ELF-1 (cell line): Measurements from ENCODE around the gene IL2RA.

ENCODE experiments used
- DNase-seq: peaks from one replicate; pipeline ENCODE4 v3.0.0-alpha.2; 2016; ENCODE audit warnings: low read depth, low spot score

The IL2RA gene

GRCh38 chr10:6040205-6040604, 22.0 kb downstream of the IL2RA start:
- no peak for DNase-seq

GRCh38 chr10:6039711-6040110, 22.5 kb downstream of the IL2RA start:
- no peak for DNase-seq

GRCh38 chr10:6038071-6038631, 24.0 kb downstream of the IL2RA start:
- DNase-seq: no peak

GRCh38 chr10:6037422-6037821, 24.7 kb downstream of the IL2RA start:
- DNase-seq: no peak

DNA sequence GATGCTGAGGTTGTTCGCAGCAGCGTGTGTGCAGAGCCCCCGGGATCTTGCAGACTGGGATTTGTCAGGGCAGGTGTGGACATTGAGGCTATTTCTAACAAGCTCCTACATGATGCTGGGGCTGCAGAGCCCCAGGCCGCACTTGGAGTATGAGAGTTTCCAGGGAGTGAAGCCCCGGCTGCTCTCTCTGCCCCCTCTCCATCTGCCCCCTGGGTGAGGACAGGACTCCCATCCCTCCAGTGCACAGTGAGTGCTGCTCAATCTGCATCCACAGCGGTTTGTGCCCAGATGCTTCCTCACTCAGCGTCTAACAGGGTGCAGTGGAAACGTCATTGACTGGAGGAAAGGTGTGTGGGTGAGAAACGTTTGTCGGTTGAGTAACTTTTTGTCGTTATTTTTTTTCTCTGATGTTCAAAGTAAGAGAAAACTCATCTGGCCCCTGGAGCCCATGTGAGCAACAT, 25.3 kb downstream of the IL2RA start:
- DNase-seq: no peak

- no peak for DNase-seq
Observed at GRCh38 chr10:6035931-6036575, 26.1 kb downstream of the IL2RA start.

- no peak for DNase-seq
Observed at GRCh38 chr10:6035101-6035834, 26.9 kb downstream of the IL2RA start.

GRCh38 chr10:6034371-6034770, 27.8 kb downstream of the IL2RA start:
- no peak for DNase-seq

- DNase-seq: no peak
Observed at GRCh38 chr10:6033954-6034353, 28.2 kb downstream of the IL2RA start.

- DNase-seq: no peak
Observed at GRCh38 chr10:6030940-6031339, 31.2 kb downstream of the IL2RA start.

DNA sequence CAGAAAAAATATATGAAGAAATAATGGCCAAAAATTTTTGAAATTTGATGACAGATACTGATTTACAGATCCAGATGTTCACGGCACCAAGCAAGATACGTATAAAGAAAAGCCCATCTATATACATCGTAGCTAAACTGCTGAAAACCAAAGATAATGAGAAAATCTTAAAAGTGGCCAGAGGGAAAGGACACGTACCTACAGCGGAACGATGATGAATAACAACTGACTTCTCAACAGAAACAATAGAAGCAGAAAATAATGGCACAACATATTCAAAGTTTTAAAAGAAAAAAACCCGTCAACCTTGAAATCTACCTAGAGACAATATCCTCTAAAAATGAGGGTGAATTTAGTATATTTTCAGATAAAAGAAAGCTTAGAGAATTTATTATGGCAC, 31.9 kb downstream of the IL2RA start:
- DNase-seq: no peak

- no peak for DNase-seq
Observed at GRCh38 chr10:6027929-6028328, 34.2 kb downstream of the IL2RA start.

GRCh38 chr10:6025683-6026255, 36.4 kb downstream of the IL2RA start:
- no peak for DNase-seq

- no peak for DNase-seq
Observed at GRCh38 chr10:6024334-6024682, 37.9 kb downstream of the IL2RA start.

GRCh38 chr10:6023661-6024333, 38.4 kb downstream of the IL2RA start:
- no peak for DNase-seq

- no peak for DNase-seq
Observed at GRCh38 chr10:6022660-6023059, 39.5 kb downstream of the IL2RA start.

GRCh38 chr10:6020826-6021225, 41.3 kb downstream of the IL2RA start:
- no peak for DNase-seq

DNA sequence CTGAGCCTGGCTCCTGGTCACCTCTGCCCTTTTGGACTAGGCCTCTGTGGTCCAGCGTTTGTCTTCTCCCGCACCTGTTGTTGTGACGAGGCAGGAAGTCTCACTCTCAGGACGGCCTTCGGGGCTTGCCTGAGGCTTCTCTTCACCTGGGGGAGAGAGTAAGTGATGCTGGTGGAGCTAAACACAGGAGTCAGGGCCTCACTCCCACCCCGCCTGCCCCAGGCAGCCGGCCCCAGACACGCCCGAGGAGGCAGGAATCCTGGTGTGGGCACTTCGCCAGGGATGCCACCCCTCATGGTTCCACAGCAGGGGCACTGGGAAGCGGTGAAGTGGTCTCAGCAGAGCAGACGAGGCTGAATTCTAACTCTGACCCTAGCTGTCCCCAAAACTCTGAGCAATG, 42.4 kb downstream of the IL2RA start:
- no peak for DNase-seq

- no peak for DNase-seq
Observed at GRCh38 chr10:6019010-6019782, 43.0 kb downstream of the IL2RA start.

DNA sequence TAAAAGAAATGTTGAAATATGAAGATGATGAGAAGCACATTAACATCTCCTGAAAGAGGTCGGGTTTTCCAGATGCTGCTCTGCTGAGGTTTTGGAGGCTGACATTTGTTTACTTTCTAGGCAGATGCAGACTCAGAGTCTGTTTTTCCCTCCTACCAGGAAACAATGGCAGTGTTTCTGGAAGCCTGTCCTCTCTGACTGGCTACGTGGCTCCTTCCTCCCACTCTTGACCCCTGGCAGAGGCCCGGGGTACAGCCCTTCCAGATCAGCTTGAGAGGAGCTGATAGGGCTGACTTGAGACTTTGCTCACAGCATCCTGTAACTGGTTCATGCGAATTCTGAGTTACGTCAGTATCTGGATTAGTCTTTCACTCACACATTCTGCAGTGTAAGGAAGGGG, 43.7 kb downstream of the IL2RA start:
- DNase-seq: no peak

GRCh38 chr10:6017781-6018354, 44.3 kb downstream of the IL2RA start:
- no peak for DNase-seq
